HepG2 (cell line): ENCODE measurements around the gene NEUROD6. TPM values are rescaled to one million over a fixed set of nuclear protein-coding genes. Genes with fewer than 3 reads are reported as not detected.

Source experiments
- ATAC-seq: fragments of 200-7000 bp; cut with Tn5 transposase; 3 replicates; pipeline ENCODE4 v1.9.1; 2020; ENCODE audit warnings: mild to moderate bottlenecking, moderate library complexity
- BruUV-seq: library from RNA; stranded (reverse); fragments of 400-500 nt; replicated peaks from 2 replicates; lab custom pipeline; 2021; lab: Mats Ljungman, UMichigan
- CTCF ChIA-PET: fragments of 300-600 bp; formaldehyde crosslinking; extraction: SDS; loops from one replicate; lab custom pipeline; 2021; ENCODE audit warnings: low total read pairs, inconsistent platforms, low intra/inter-chr PET ratio; lab: Yijun Ruan, JAX
- POLR2A ChIA-PET: fragments of 350-600 bp; sonication (Branson Sonifier 250); formaldehyde crosslinking; loops from one replicate; lab custom pipeline; 2020; ENCODE audit warnings: antibody characterized with exemption, inconsistent platforms; lab: Yijun Ruan, JAX
- DNase-seq: peaks from one replicate; pipeline ENCODE4 v3.0.0-alpha.2; 2015; ENCODE audit warnings: low spot score
- FAIRE-seq: peaks from 3 replicates; lab custom pipeline; 2011; peaks lifted over from hg19 to GRCh38; lab: Jason Lieb, UNC
- H2AFZ ChIP-seq: one replicate; pipeline ENCODE4 v1.6.1; 2011; ENCODE audit warnings: low read length, inconsistent platforms
- H3K27ac ChIP-seq: fragments of 300-600 bp; 3 replicates; pipeline ENCODE4 v1.8.0; 2011; ENCODE audit warnings: mixed run types, mild to moderate bottlenecking, mixed read lengths, low read length, inconsistent platforms; ENCODE audit not compliant: insufficient read depth; ENCODE audit errors: extremely low read length
- H3K27me3 ChIP-seq, 2 experiments: fragments of 200-600 bp in 1 of 2; 2 replicates in 1 of 2; 3 replicates in 1 of 2; pipeline versions ENCODE4 v1.6.0 to v1.8.0; 2011; ENCODE audit warnings: low read length in 2 of 2, mild to moderate bottlenecking in 2 of 2, moderate library complexity in 2 of 2, inconsistent platforms in 1 of 2; ENCODE audit not compliant: insufficient read depth in 2 of 2, control insufficient read depth in 1 of 2
- H3K36me3 ChIP-seq, 2 experiments: fragments of 200-600 bp in 1 of 2; replicated peaks in 1 of 2; 2 replicates in 1 of 2; 3 replicates in 1 of 2; pipeline versions ENCODE4 v1.5.1 to v1.8.0; 2011; ENCODE audit warnings: low read length in 2 of 2, inconsistent platforms in 1 of 2; ENCODE audit not compliant: insufficient read depth in 2 of 2, control insufficient read depth in 1 of 2
- H3K4me1 ChIP-seq: 2 replicates; pipeline ENCODE4 v1.5.1; 2012; ENCODE audit warnings: low read length, inconsistent platforms; ENCODE audit not compliant: insufficient read depth
- H3K4me2 ChIP-seq: 2 replicates; pipeline ENCODE4 v1.6.0; 2011; ENCODE audit warnings: low read depth, low read length, inconsistent platforms
- H3K4me3 ChIP-seq, 3 experiments: fragments of 200-600 bp in 1 of 3; sonication (generic), shearing (Covaris generic) in 1 of 3; replicated peaks in 1 of 3; 2 replicates each; pipeline ENCODE4 v1.5.1; 2011 to 2016; ENCODE audit warnings: low read length in 3 of 3, inconsistent platforms in 2 of 3, low read depth in 2 of 3, mild to moderate bottlenecking in 2 of 3, control low read depth in 1 of 3, mixed read lengths in 1 of 3; ENCODE audit not compliant: insufficient read depth in 1 of 3
- H3K79me2 ChIP-seq: one replicate; pipeline ENCODE4 v1.6.1; 2011; ENCODE audit warnings: low read length, inconsistent platforms; ENCODE audit not compliant: insufficient read depth
- H3K9ac ChIP-seq: 2 replicates; pipeline ENCODE4 v1.6.0; 2011; ENCODE audit warnings: mild to moderate bottlenecking, low read depth, low read length, inconsistent platforms; ENCODE audit not compliant: insufficient read depth
- H3K9me3 ChIP-seq: 2 replicates; pipeline ENCODE4 v1.5.1; 2012; ENCODE audit warnings: mild to moderate bottlenecking, low read length
- H4K20me1 ChIP-seq: 2 replicates; pipeline ENCODE4 v1.6.0; 2011; ENCODE audit warnings: inconsistent platforms, mild to moderate bottlenecking, low read length, moderate library complexity; ENCODE audit not compliant: insufficient read depth
- ARNT ChIP-seq: fragments of 450-650 bp; IDR thresholded peaks from 2 replicates; pipeline ENCODE4 v1.6.1; 2017
- BATF2 ChIP-seq: sonication (generic); formaldehyde crosslinking; IDR thresholded peaks from 2 replicates; pipeline ENCODE4 v1.8.0; 2022; ENCODE audit warnings: mild to moderate bottlenecking, missing genetic modification reagents, moderate library complexity
- CBFB ChIP-seq: sonication (generic); formaldehyde crosslinking; IDR thresholded peaks from 2 replicates; pipeline ENCODE4 v1.4.0; 2020; ENCODE audit warnings: missing genetic modification reagents
- HIVEP1 ChIP-seq: sonication (generic); formaldehyde crosslinking; IDR thresholded peaks from 2 replicates; pipeline ENCODE4 v1.4.0; 2020; ENCODE audit warnings: mild to moderate bottlenecking, missing genetic modification reagents
- KLF9 ChIP-seq: IDR thresholded peaks from 2 replicates; pipeline ENCODE4 v1.6.1; 2016; ENCODE audit warnings: low read depth
- NPAS2 ChIP-seq: sonication (generic); formaldehyde crosslinking; IDR thresholded peaks from 2 replicates; pipeline ENCODE4 v1.8.0; 2022; ENCODE audit warnings: mild to moderate bottlenecking, missing genetic modification reagents, borderline replicate concordance
- RNF219 ChIP-seq: sonication (generic); formaldehyde crosslinking; IDR thresholded peaks from 2 replicates; pipeline ENCODE4 v1.5.0; 2020; ENCODE audit warnings: mild to moderate bottlenecking, missing genetic modification reagents
- SIX1 ChIP-seq: sonication (generic); formaldehyde crosslinking; IDR thresholded peaks from 2 replicates; pipeline ENCODE4 v1.4.0; 2020; ENCODE audit warnings: missing genetic modification reagents, borderline replicate concordance
- SRSF1 ChIP-seq: fragments of 200-400 bp; formaldehyde crosslinking; optimal IDR thresholded peaks from 2 replicates; pipeline ENCODE3; 2017; ENCODE audit warnings: mild to moderate bottlenecking, low read depth, low read length, moderate library complexity
- ZEB1 ChIP-seq: IDR thresholded peaks from 2 replicates; pipeline ENCODE4 v1.6.1; 2012; ENCODE audit warnings: mild to moderate bottlenecking, low read depth, inconsistent platforms; ENCODE audit not compliant: insufficient replicate concordance
- ZKSCAN5 ChIP-seq: sonication (generic); formaldehyde crosslinking; IDR thresholded peaks from 2 replicates; pipeline ENCODE4 v1.5.1; 2020; ENCODE audit warnings: mild to moderate bottlenecking, missing genetic modification reagents
- ZNF12 ChIP-seq: sonication (generic); formaldehyde crosslinking; IDR thresholded peaks from 2 replicates; pipeline ENCODE4 v1.5.0; 2020; ENCODE audit warnings: missing genetic modification reagents
- ZNF367 ChIP-seq: sonication (generic); formaldehyde crosslinking; IDR thresholded peaks from 2 replicates; pipeline ENCODE4 v1.4.0; 2020; ENCODE audit warnings: missing genetic modification reagents, borderline replicate concordance
- ZNF446 ChIP-seq: sonication (generic); formaldehyde crosslinking; IDR thresholded peaks from 2 replicates; pipeline ENCODE4 v1.5.0; 2020; ENCODE audit warnings: mild to moderate bottlenecking, missing genetic modification reagents
- ZNF709 ChIP-seq: sonication (generic); formaldehyde crosslinking; IDR thresholded peaks from 2 replicates; pipeline ENCODE4 v1.5.0; 2020; ENCODE audit warnings: mild to moderate bottlenecking, missing genetic modification reagents
- ZSCAN29 ChIP-seq: sonication (generic); formaldehyde crosslinking; conservative IDR thresholded peaks from 2 replicates; pipeline ENCODE4 v1.4.0; 2020; ENCODE audit warnings: mild to moderate bottlenecking, missing genetic modification reagents
- WGBS: methylation state at CpG from one replicate; pipeline ENCODE4 v1.1.6; 2017; ENCODE audit warnings: low lambda C conversion rate; 5-methylcytosine and 5-hydroxymethylcytosine counted together
- in situ Hi-C: cut with HindIII; loops from 2 replicates; pipeline ENCODE4 v1.10.0; 2017; ENCODE audit warnings: low pct_unique_long_range_greater_than_20kb; ENCODE audit not compliant: extremely low pct_ligation_motif_present
- intact Hi-C: fragments of 100-400 bp; cut with micrococcal nuclease; formaldehyde crosslinking; loops from one replicate; pipeline ENCODE4 v1.10.0; 2022; ENCODE audit not compliant: unreplicated experiment
- polyA plus RNA-seq, 8 experiments: library from polyadenylated mRNA; depleted of rRNA in 3 of 8; stranded (reverse) in 7 of 8; unstranded in 1 of 8; fragments of >200 nt; fragmentation: Illumina TruSeq in 4 of 8; extraction: Trizol in 4 of 8; gene quantifications; 2 replicates each; pipeline versions ENCODE4 v1.2.1 to v1.2.3, GENCODE V29; 2011 to 2016; ENCODE audit warnings: low read depth in 4 of 8, missing spikeins in 1 of 8, mixed read lengths in 1 of 8; ENCODE audit not compliant: insufficient read depth in 1 of 8
- total RNA-seq, 5 experiments: library from RNA; depleted of rRNA; stranded (reverse); fragments of >200 nt; fragmentation: Illumina TruSeq; extraction: Trizol; gene quantifications; 2 replicates each; pipeline ENCODE4 v1.2.3, GENCODE V29; 2016; ENCODE audit warnings: low read depth in 1 of 5
- TF ChIP-seq, protein P1 (sequence below): sonication (generic); formaldehyde crosslinking; IDR thresholded peaks from 2 replicates; pipeline ENCODE4 v1.4.0; 2020; ENCODE audit warnings: missing genetic modification reagents
- TF ChIP-seq, protein P2 (sequence below): sonication (generic); formaldehyde crosslinking; IDR thresholded peaks from 2 replicates; pipeline ENCODE4 v1.4.0; 2020; ENCODE audit warnings: missing genetic modification reagents

NEUROD6 gene
- total and polyA plus RNA-seq, 2 of the 13 experiments (the other 11 are each of a cell fraction or from before 2014, with no cell fraction given), result not detected

GRCh38 chr7:31343516-31344305 lies 3.2 kb upstream of the NEUROD6 start (continued):
- TF ChIP-seq, protein P1, sequence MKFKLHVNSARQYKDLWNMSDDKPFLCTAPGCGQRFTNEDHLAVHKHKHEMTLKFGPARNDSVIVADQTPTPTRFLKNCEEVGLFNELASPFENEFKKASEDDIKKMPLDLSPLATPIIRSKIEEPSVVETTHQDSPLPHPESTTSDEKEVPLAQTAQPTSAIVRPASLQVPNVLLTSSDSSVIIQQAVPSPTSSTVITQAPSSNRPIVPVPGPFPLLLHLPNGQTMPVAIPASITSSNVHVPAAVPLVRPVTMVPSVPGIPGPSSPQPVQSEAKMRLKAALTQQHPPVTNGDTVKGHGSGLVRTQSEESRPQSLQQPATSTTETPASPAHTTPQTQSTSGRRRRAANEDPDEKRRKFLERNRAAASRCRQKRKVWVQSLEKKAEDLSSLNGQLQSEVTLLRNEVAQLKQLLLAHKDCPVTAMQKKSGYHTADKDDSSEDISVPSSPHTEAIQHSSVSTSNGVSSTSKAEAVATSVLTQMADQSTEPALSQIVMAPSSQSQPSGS (CRISPR knock-in tag), result no peak

GRCh38 chr7:31341141-31341540 lies 615 bp upstream of the NEUROD6 start:
- peaks cover under 1 to 6% of the 10 kb centered on the region in 2 experiments; a peak in 2 of 5 replicates for H3K27me3 ChIP-seq
- H3K79me2 ChIP-seq, result no peaks in the 10 kb centered on the region
- no peak for ATAC-seq
- H3K4me2 ChIP-seq, result no peak overlapping the region
- ChIA-PET CTCF (no interaction called here), POLR2A (no interaction called here)
- FAIRE-seq, result no peak
- in situ Hi-C loops, result no loop called here
- H3K4me1 ChIP-seq, result no peaks in the 10 kb centered on the region
- no TSS peak for BruUV-seq
- no peak for TF ChIP-seq ZNF367 (CRISPR knock-in tag)
- TF ChIP-seq BATF2 (CRISPR knock-in tag), result no peak
- TF ChIP-seq ARNT, result no peak
- no peak for TF ChIP-seq CBFB
- TF ChIP-seq NPAS2 (CRISPR knock-in tag), result no peak
- no peak for TF ChIP-seq HIVEP1
- no peak for TF ChIP-seq ZNF12 (CRISPR knock-in tag)
- TF ChIP-seq RNF219 (CRISPR knock-in tag), result no peak
- no peak for TF ChIP-seq ZEB1
- TF ChIP-seq ZKSCAN5, result no peak
- TF ChIP-seq, protein P2, sequence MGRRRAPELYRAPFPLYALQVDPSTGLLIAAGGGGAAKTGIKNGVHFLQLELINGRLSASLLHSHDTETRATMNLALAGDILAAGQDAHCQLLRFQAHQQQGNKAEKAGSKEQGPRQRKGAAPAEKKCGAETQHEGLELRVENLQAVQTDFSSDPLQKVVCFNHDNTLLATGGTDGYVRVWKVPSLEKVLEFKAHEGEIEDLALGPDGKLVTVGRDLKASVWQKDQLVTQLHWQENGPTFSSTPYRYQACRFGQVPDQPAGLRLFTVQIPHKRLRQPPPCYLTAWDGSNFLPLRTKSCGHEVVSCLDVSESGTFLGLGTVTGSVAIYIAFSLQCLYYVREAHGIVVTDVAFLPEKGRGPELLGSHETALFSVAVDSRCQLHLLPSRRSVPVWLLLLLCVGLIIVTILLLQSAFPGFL, result no peak
- no peak for TF ChIP-seq ZNF709 (CRISPR knock-in tag)
- TF ChIP-seq ZNF446 (CRISPR knock-in tag), result no peak
- TF ChIP-seq SRSF1, result no peak
- no peak for TF ChIP-seq ZSCAN29 (CRISPR knock-in tag)
- no peak for TF ChIP-seq SIX1 (CRISPR knock-in tag)
- TF ChIP-seq KLF9 (CRISPR knock-in tag), result no peak
- no peak overlapping the region for H3K9ac ChIP-seq
- no peak overlapping the region for H2AFZ ChIP-seq
- WGBS, result under 1% methylated on average over 5 of the region's 5 CpGs
- H3K9me3 ChIP-seq, result no peaks in the 10 kb centered on the region
- no peak overlapping the region for H3K27ac ChIP-seq
- no peak overlapping the region for H3K4me3 ChIP-seq
- DNase-seq, result no peak
- no peaks in the 10 kb centered on the region for H3K36me3 ChIP-seq
- intact Hi-C loops, result loop anchor here (2.0 kb wide), 1 partner anchor 56 kb away; no protein-coding TSS in a partner anchor
- no peaks in the 10 kb centered on the region for H4K20me1 ChIP-seq
